GM21390 (cell line): Measurements from ENCODE around the gene DENND6B.
"Not testable (repeated sequence)": the region's sequence is repeated elsewhere in the genome, so short reads cannot be mapped to it uniquely, and the experiment has no call there.

Source experiments
- ATAC-seq: cut with Tn5 transposase; IDR thresholded peaks from one replicate; pipeline ENCODE4 v1.9.1; 2021; ENCODE audit not compliant: unreplicated experiment

The DENND6B gene

GRCh38 chr22:50273781-50274180, 53.0 kb downstream of the DENND6B start:
- not testable (repeated sequence) for ATAC-seq

- not testable (repeated sequence) for ATAC-seq
These were observed 53.5 kb downstream of the DENND6B start for GRCh38 chr22:50273352-50273751.

- ATAC-seq: no peak
These were observed 54.6 kb downstream of the DENND6B start for GRCh38 chr22:50272044-50272802.

GRCh38 chr22:50271519-50271970, 55.3 kb downstream of the DENND6B start:
- ATAC-seq: no peak

- ATAC-seq: no peak
These were observed 56.0 kb downstream of the DENND6B start for GRCh38 chr22:50270666-50271394.

GRCh38 chr22:50269970-50270665, 56.7 kb downstream of the DENND6B start, which contains the start of gene MAPK11:
TSS of gene MAPK11 (minus strand) at chr22:50270380. CDS start at chr22:50270292, 88 bp downstream.
- ATAC-seq: no peak

GRCh38 chr22:50269573-50269969, 57.2 kb downstream of the DENND6B start:
- ATAC-seq: no peak

GRCh38 chr22:50268655-50269113, 58.1 kb downstream of the DENND6B start:
- no peak for ATAC-seq

- ATAC-seq: no peak
These were observed 59.0 kb downstream of the DENND6B start for GRCh38 chr22:50267591-50268390.

GRCh38 chr22:50266994-50267393, 59.8 kb downstream of the DENND6B start:
- ATAC-seq: no peak

- no peak for ATAC-seq
These were observed 61.7 kb downstream of the DENND6B start for GRCh38 chr22:50264946-50265669.

- no peak for ATAC-seq
These were observed 62.6 kb downstream of the DENND6B start for GRCh38 chr22:50264104-50264745.

GRCh38 chr22:50262973-50263617, 63.7 kb downstream of the DENND6B start:
- no peak for ATAC-seq

- ATAC-seq: no peak
These were observed 64.3 kb downstream of the DENND6B start for GRCh38 chr22:50262460-50262911.

- no peak for ATAC-seq
These were observed 65.0 kb downstream of the DENND6B start, which contains the start of gene MAPK12 for GRCh38 chr22:50261615-50262459. TSS of gene MAPK12 (minus strand) at chr22:50261683. CDS start at chr22:50261509, 174 bp downstream.

GRCh38 chr22:50260801-50261614, 65.8 kb downstream of the DENND6B start:
- no peak for ATAC-seq

GRCh38 chr22:50260434-50260800, 66.4 kb downstream of the DENND6B start:
- no peak for ATAC-seq
